Stimulated activated CD4-positive, alpha-beta T cell treated with anti-CD3 and anti-CD28 coated beads, Interleukin-4, amount 100 ng/mL, for 24 hours (primary cell): ENCODE results near the gene PARS2.
"Not testable (repeated sequence)": the region's sequence is repeated elsewhere in the genome, so short reads cannot be mapped to it uniquely, and the experiment has no call there.

Experiments
- DNase-seq: peaks from one replicate; pipeline ENCODE4 v3.0.0-alpha.2; 2020

The PARS2 gene

GRCh38 chr1:54798769-54799641 is 34.7 kb upstream of the PARS2 start:
- DNase-seq, result peak; percentile 39

- no peak for DNase-seq
Observed at GRCh38 chr1:54798206-54798605, 33.9 kb upstream of the PARS2 start.

DNA sequence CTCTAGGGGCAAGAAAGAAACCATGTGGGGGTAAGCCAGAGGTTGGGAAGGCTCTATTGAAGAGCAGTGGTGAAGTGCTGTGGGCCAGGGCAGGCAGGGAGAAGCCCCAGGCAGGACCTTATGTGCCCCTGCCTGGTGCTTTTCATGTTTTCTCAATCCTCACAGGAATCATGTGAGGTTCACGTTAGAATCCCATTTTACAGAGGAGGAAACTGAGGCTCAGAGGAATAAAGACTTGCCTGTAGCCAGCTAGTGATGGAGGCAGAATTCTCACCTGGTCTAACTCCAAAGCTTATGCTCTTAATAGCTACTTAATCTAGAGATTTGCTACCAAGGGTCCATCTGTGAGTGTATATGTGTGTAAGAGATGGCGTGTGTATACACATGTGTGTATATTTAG is 32.6 kb upstream of the PARS2 start:
- DNase-seq, result no peak

DNA sequence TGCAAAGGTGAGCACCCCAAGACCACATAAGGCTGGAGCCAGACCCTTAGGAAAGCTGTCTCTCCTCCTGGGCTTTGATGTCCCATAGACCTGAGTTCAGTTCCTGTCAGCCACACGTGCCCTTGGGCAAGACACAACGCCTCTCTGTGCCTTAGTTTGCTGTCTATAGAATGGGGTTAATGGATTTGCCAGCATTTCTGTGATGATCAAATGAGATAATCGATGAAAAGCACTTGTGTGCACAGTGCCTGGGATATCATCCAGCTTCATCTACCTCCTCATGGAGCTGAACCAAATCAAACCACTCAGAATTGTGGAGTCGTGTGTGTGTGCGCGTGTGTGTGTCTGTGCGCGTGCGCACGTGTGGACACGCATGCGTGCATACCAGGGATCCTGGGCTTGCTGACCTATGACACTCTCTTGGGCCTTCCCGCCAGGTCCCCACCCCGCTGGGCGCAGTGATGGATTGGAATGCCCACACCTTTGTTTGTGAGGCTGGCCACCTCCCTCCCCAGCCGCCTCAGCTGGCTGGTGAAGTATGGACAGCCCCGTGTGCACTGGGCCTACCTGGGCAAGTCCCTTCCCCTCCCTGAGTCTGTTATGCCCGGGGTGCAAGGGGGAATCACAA is 31.6 kb upstream of the PARS2 start:
- DNase-seq, result no peak

DNA sequence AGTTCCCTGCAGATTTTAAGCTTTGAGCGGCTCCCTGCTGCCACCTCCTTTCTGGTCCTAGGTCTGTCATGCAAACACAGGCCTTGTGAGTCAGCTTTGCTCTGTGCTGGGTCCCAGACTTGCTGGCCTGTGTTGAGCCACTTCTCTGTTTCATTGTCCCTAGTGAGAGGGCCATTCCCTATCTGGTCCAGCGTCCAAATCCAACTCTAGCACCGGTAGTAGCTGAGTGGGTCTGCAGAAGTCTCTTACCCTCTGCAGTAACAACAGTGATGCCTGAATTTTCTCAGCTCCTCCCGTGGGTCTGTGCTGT is 31.0 kb upstream of the PARS2 start:
- no peak for DNase-seq

DNA sequence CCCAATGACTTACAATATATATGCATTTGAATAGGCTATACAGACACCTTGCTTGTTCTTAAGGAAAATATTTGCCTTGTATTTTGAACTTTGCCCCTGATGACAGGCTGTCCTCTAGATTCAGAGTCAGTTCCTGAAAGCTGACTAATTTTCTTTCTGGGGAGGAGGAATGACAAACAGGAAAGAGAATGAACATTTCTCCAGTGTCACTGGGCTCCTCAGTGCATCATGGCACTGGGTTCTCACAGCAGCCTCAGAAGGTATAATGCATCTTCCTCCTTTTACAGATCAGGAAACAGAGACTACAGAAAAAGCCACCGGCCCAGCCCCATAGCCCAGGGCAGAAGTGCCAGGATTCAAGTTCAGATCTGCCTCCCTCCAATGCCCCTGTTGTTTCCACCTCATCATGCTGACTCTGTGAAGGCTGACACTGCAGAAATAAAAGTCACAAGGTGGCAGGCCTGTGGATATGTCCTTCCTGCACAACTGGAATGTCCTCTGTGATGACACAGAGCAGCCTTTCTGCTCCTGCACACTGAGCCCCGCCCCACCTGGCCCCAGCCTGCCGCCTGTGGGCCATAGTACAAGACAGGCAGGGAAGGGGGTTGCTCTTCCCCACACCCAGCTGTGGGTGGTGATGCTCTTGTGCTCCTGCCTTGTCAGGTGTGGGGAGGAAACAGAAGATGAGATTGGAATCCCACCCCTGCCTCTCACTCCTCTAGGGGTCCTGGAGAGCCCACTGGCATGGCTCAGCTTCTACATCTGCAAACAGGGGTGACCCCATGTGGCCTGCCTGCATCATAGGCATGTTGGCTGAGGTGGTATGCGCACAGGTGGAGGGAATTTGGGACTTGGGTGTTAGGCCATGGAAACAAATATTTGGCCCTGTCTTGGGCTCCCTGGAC is 30.4 kb upstream of the PARS2 start:
- DNase-seq, result no peak

- no peak for DNase-seq
Observed at GRCh38 chr1:54792686-54793282, 28.5 kb upstream of the PARS2 start.

- peak; percentile 57 for DNase-seq
Observed at GRCh38 chr1:54791880-54792522, 27.7 kb upstream of the PARS2 start.

GRCh38 chr1:54788459-54788858 is 24.1 kb upstream of the PARS2 start:
- DNase-seq, result no peak

- DNase-seq, result no peak
Observed at GRCh38 chr1:54787604-54788003, 23.3 kb upstream of the PARS2 start.

DNA sequence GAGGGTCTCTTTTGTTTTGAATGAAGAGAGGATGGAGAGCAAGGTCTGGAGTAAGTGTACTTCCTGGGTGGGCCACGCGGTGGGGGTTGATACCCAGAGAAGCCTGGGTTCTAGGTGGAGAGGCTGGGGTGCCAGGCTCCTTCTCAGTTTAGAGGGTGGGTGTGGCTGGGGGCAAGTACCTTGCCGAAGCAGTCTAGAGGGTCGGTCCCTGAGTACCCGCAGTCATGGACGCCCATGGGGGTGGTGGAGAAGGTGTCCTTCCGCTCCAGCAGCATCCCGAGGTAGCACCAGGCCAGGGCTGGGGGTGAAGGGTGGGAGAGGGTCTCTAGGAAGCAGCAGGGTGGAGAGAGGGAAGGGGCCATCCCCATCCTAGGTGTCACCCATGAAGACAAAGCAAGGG is 22.5 kb upstream of the PARS2 start:
- DNase-seq, result no peak

DNA sequence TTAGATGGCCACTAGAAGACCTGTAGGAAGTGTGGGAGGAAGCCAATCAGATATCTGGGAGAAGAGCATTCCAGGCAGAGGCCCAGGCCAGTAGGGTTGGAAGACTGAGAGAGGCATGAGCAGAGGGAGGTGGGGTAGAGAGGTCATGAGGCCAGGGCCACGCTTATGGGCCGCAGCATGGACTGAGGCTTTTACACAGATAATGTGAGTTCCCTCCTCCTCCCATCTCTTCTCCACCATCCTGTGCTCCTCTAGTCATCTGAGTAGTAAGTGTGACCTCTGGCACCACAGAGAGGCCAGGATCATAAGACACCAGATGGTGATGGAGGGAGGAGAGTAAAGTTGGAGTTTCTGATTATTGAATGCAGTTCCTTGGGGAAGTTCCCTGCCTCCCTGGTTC is 19.7 kb upstream of the PARS2 start:
- DNase-seq, result no peak

- DNase-seq, result no peak
Observed at GRCh38 chr1:54782588-54782987, 18.3 kb upstream of the PARS2 start.

GRCh38 chr1:54782156-54782555 is 17.8 kb upstream of the PARS2 start:
- DNase-seq, result no peak

- DNase-seq, result no peak
Observed at GRCh38 chr1:54781023-54781723, 16.9 kb upstream of the PARS2 start.

DNA sequence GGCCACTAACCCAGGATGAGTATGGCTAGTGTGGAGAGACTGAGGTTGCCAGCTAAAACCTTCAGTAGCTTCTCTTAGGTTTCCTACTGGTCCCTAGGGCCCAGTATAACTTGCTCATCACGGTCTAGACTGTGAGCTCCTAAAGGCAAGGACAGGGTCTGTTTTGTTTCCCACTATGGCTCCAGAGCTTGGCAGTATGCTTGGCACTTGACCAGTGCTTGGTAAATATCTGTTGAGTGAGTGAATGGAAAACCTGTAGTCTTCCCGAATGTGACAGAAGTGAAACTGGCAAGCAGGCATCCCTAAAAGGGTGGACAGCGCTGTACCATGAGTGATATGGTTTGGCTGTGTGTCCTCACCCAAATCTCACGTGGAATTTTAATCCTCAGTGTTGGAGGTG is 13.1 kb upstream of the PARS2 start:
- no peak for DNase-seq

DNA sequence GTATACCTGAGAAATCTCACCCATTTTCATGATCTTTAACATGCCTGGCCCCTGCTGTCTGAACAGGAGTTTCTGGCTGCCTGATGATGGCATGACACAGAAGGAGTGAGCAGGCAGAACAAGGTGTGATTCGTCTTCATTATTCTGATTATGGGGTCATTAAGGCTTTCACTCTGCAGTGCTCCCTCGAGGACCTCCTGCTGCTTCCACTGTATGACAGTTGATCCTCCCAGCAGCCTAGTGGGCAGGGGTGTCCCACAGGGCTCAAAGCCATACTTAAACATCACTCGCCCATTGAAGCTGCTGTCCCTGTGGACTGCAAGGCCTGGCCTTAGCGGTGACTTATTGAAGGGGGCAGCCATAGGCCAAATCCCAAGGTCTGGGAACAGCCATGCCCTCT is 12.7 kb upstream of the PARS2 start:
- DNase-seq, result no peak

GRCh38 chr1:54775828-54776721 is 11.8 kb upstream of the PARS2 start:
- DNase-seq, result not testable (repeated sequence)

DNA sequence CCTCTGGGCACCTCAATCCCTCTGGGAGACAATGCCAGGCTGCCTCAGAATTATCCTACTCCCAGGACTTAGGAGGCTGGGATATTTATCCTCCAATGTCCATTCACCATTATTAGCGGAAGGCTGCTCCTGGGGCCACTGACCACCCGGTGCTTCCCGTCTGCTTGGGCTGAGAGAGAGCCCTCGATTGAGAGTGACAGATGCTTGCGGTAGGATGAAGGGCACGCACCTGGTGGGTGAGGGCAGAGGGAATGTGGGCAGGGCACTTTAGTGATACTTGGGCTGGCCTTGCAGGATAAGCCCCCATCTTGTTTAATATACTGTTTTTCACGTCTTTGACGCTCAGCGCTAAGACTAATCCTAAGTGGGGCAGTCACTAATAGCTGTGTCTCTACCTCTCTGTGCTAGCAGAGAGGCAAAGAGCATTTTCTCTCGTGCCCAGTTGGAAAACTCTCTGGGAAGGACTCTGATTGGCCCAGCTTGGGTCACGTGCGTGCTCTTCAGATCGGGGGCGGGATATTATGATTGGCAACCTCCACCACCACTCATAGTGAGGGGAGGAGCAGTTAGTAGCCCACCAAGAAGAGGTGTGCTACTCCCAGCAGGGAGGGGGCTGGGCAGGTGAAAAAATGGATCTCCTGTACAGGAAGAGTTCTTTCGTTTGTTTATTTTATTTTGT is 10.6 kb upstream of the PARS2 start:
- no peak for DNase-seq

- DNase-seq, result no peak
Observed at GRCh38 chr1:54772951-54773350, 8.6 kb upstream of the PARS2 start.
